Liver (tissue), 9 donors: ENCODE results near the gene EPB42. TPM values are rescaled to one million over a fixed set of nuclear protein-coding genes. Genes with fewer than 3 reads are reported as not detected.

Experiments used
- DNase-seq: peaks from one replicate; pipeline ENCODE4 v3.0.0-alpha.2; 2017; ENCODE audit warnings: low spot score
- H3K27ac ChIP-seq, 2 donors: one replicate each; pipeline ENCODE4 v1.7.0; 2013; ENCODE audit warnings: inconsistent platforms in 2 of 2, low read length in 2 of 2, control low read depth in 1 of 2, low read depth in 1 of 2, mild to moderate bottlenecking in 1 of 2
- H3K27me3 ChIP-seq, 4 donors: one replicate each; pipeline versions ENCODE4 v1.6.1 to v1.7.0; 2013; ENCODE audit warnings: low read length in 3 of 4, inconsistent platforms in 1 of 4, mild to moderate bottlenecking in 1 of 4, moderate library complexity in 1 of 4; ENCODE audit not compliant: control insufficient read depth in 4 of 4, insufficient read depth in 4 of 4
- H3K36me3 ChIP-seq, 4 donors: one replicate each; pipeline versions ENCODE4 v1.6.1 to v1.7.0; 2013; ENCODE audit warnings: low read length in 3 of 4, mild to moderate bottlenecking in 3 of 4, low read depth in 1 of 4, moderate library complexity in 1 of 4; ENCODE audit not compliant: control insufficient read depth in 4 of 4, insufficient read depth in 3 of 4
- H3K4me1 ChIP-seq, 4 donors: one replicate each; pipeline versions ENCODE4 v1.6.1 to v1.7.0; 2013; ENCODE audit warnings: low read length in 3 of 4, mild to moderate bottlenecking in 3 of 4, moderate library complexity in 1 of 4; ENCODE audit not compliant: control insufficient read depth in 4 of 4, insufficient read depth in 4 of 4
- H3K4me3 ChIP-seq, 3 donors: one replicate each; pipeline versions ENCODE4 v1.6.1 to v1.7.0; 2013; ENCODE audit warnings: low read length in 3 of 3, control low read depth in 1 of 3, low read depth in 1 of 3, mild to moderate bottlenecking in 1 of 3
- H3K9ac ChIP-seq, 2 donors: one replicate each; pipeline ENCODE4 v1.7.0; 2013; ENCODE audit warnings: low read length in 2 of 2, mild to moderate bottlenecking in 2 of 2, moderate library complexity in 2 of 2, control low read depth in 1 of 2, low read depth in 1 of 2
- H3K9me3 ChIP-seq, 4 donors: one replicate each; pipeline versions ENCODE4 v1.6.1 to v1.7.0; 2013; ENCODE audit warnings: low read length in 3 of 4; ENCODE audit not compliant: control insufficient read depth in 4 of 4
- CTCF ChIP-seq: fragments of 150-350 bp; IDR thresholded peaks from 2 replicates; pipeline ENCODE4 v1.5.1; 2017; ENCODE audit warnings: improper control_type of control experiment, low read depth, low read length; ENCODE audit not compliant: missing input control
- EGR1 ChIP-seq, 2 donors: IDR thresholded peaks; 2 replicates each; pipeline ENCODE4 v1.6.1; 2016 to 2018; ENCODE audit warnings: antibody characterized with exemption in 2 of 2, low read depth in 2 of 2
- FOXA2 ChIP-seq: IDR thresholded peaks from 2 replicates; pipeline ENCODE4 v1.6.1; 2016; ENCODE audit warnings: antibody characterized with exemption
- GABPA ChIP-seq, 2 donors: IDR thresholded peaks in 1 of 2; conservative IDR thresholded peaks in 1 of 2; 2 replicates each; pipeline ENCODE4 v1.6.1; 2016; ENCODE audit warnings: antibody characterized with exemption in 2 of 2, mild to moderate bottlenecking in 1 of 2, moderate library complexity in 1 of 2
- HNF4A ChIP-seq, 2 donors: conservative IDR thresholded peaks; 2 replicates each; pipeline ENCODE4 v1.6.1; 2016; ENCODE audit warnings: antibody characterized with exemption in 2 of 2, mild to moderate bottlenecking in 2 of 2
- HNF4G ChIP-seq: IDR thresholded peaks from 2 replicates; pipeline ENCODE4 v1.6.1; 2016; ENCODE audit warnings: antibody characterized with exemption
- JUND ChIP-seq, 2 donors: IDR thresholded peaks; 2 replicates each; pipeline ENCODE4 v1.6.1; 2016; ENCODE audit warnings: antibody characterized with exemption in 2 of 2
- NR2F2 ChIP-seq: IDR thresholded peaks from 2 replicates; pipeline ENCODE4 v1.6.1; 2016; ENCODE audit warnings: antibody characterized with exemption
- RAD21 ChIP-seq, 2 donors: IDR thresholded peaks; 2 replicates each; pipeline ENCODE4 v1.6.1; 2016; ENCODE audit warnings: antibody characterized with exemption in 2 of 2, mild to moderate bottlenecking in 2 of 2
- RXRA ChIP-seq, 2 donors: IDR thresholded peaks; 2 replicates each; pipeline ENCODE4 v1.6.1; 2017 to 2018; ENCODE audit warnings: antibody characterized with exemption in 2 of 2, mild to moderate bottlenecking in 1 of 2
- SP1 ChIP-seq: IDR thresholded peaks from 2 replicates; pipeline ENCODE4 v1.6.1; 2018; ENCODE audit warnings: antibody characterized with exemption, mild to moderate bottlenecking
- TAF1 ChIP-seq: conservative IDR thresholded peaks from 2 replicates; pipeline ENCODE4 v1.6.1; 2016; ENCODE audit warnings: antibody characterized with exemption, mild to moderate bottlenecking
- YY1 ChIP-seq: IDR thresholded peaks from 2 replicates; pipeline ENCODE4 v1.6.1; 2016; ENCODE audit warnings: antibody characterized with exemption, mild to moderate bottlenecking
- ZBTB33 ChIP-seq: IDR thresholded peaks from 2 replicates; pipeline ENCODE4 v1.6.1; 2016; ENCODE audit warnings: antibody characterized with exemption
- WGBS: extraction: QIAGEN DNeasy Blood & Tissue Kit; methylation state at CpG from one replicate; pipeline ENCODE4 v1.1.7; 2013; 5-methylcytosine and 5-hydroxymethylcytosine counted together
- polyA plus RNA-seq, 2 donors: library from polyadenylated mRNA; stranded (reverse) in 1 of 2; unstranded in 1 of 2; fragments of 200-250 nt in 1 of 2; fragments of >200 nt in 1 of 2; fragmentation: Nextera tagmentation in 1 of 2; extraction: Ambion mirVana in 1 of 2; gene quantifications; one replicate each; pipeline versions ENCODE4 v1.2.1 to v1.2.3, GENCODE V29; 2013 to 2015
- total RNA-seq, 2 donors: library from RNA; depleted of rRNA; stranded (reverse); fragments of >200 nt; gene quantifications; one replicate each; pipeline ENCODE4 v1.2.3, GENCODE V29; 2014
- TF ChIP-seq, protein P1 (sequence below): IDR thresholded peaks from 2 replicates; pipeline ENCODE4 v1.6.1; 2016; ENCODE audit warnings: antibody characterized with exemption, mild to moderate bottlenecking
- TF ChIP-seq, protein P2 (sequence below): IDR thresholded peaks from 2 replicates; pipeline ENCODE4 v1.6.1; 2016; ENCODE audit warnings: antibody characterized with exemption
- TF ChIP-seq, protein P3 (sequence below): IDR thresholded peaks from 2 replicates; pipeline ENCODE4 v1.6.1; 2016; ENCODE audit warnings: antibody characterized with exemption
- donor health status: healthy.
- donor health status: healthy.
- donor health status: healthy.
- donor health status: healthy.
- donor health status: healthy.

EPB42 gene
- total and polyA plus RNA-seq, 4 donors = 0.02 to 247 TPM; not detected in 2

GRCh38 chr15:43199945-43200488 lies 20.8 kb downstream of the EPB42 start:
- H3K4me1 ChIP-seq = no peaks in the 10 kb centered on the region
- H3K4me3 ChIP-seq = no peak overlapping the region
- no peak for TF ChIP-seq TAF1
- no peak for TF ChIP-seq CTCF
- no peak for TF ChIP-seq EGR1 (IDR thresholded peaks at IDR 0.05; ENCODE audit: low read depth in 2 of 2)
- no peak for TF ChIP-seq RXRA (IDR thresholded peaks at IDR 0.05)
- no peak for TF ChIP-seq RAD21 (IDR thresholded peaks at IDR 0.05)
- TF ChIP-seq, protein P1, sequence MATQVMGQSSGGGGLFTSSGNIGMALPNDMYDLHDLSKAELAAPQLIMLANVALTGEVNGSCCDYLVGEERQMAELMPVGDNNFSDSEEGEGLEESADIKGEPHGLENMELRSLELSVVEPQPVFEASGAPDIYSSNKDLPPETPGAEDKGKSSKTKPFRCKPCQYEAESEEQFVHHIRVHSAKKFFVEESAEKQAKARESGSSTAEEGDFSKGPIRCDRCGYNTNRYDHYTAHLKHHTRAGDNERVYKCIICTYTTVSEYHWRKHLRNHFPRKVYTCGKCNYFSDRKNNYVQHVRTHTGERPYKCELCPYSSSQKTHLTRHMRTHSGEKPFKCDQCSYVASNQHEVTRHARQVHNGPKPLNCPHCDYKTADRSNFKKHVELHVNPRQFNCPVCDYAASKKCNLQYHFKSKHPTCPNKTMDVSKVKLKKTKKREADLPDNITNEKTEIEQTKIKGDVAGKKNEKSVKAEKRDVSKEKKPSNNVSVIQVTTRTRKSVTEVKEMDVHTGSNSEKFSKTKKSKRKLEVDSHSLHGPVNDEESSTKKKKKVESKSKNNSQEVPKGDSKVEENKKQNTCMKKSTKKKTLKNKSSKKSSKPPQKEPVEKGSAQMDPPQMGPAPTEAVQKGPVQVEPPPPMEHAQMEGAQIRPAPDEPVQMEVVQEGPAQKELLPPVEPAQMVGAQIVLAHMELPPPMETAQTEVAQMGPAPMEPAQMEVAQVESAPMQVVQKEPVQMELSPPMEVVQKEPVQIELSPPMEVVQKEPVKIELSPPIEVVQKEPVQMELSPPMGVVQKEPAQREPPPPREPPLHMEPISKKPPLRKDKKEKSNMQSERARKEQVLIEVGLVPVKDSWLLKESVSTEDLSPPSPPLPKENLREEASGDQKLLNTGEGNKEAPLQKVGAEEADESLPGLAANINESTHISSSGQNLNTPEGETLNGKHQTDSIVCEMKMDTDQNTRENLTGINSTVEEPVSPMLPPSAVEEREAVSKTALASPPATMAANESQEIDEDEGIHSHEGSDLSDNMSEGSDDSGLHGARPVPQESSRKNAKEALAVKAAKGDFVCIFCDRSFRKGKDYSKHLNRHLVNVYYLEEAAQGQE = no peak
- TF ChIP-seq, protein P2, sequence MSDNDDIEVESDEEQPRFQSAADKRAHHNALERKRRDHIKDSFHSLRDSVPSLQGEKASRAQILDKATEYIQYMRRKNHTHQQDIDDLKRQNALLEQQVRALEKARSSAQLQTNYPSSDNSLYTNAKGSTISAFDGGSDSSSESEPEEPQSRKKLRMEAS = no peak
- TF ChIP-seq, protein P3, sequence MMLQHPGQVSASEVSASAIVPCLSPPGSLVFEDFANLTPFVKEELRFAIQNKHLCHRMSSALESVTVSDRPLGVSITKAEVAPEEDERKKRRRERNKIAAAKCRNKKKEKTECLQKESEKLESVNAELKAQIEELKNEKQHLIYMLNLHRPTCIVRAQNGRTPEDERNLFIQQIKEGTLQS = no peak
- TF ChIP-seq HNF4A (conservative IDR thresholded peaks at IDR 0.05) = no peak
- no peak for TF ChIP-seq NR2F2
- TF ChIP-seq YY1 = no peak
- TF ChIP-seq FOXA2 = no peak
- TF ChIP-seq JUND (IDR thresholded peaks at IDR 0.05) = no peak
- TF ChIP-seq SP1 = no peak
- no peak for TF ChIP-seq ZBTB33
- TF ChIP-seq HNF4G = no peak
- TF ChIP-seq GABPA (IDR thresholded peaks at IDR 0.05 in 1 of 2, conservative IDR thresholded peaks at IDR 0.05 in 1 of 2) = no peak
- no peak overlapping the region for H3K27ac ChIP-seq
- 88% methylated on average over 3 of the region's 3 CpGs for WGBS
- no peak for DNase-seq
- no peaks in the 10 kb centered on the region for H3K9me3 ChIP-seq
- H3K9ac ChIP-seq = no peak overlapping the region
- peaks cover 0 to 17% (median 10%) of the 10 kb centered on the region in 4 donors for H3K36me3 ChIP-seq
- H3K27me3 ChIP-seq = no peaks in the 10 kb centered on the region
